Ramos (cell line): Measurements from ENCODE around the gene COL6A3.

Experiments
- in situ Hi-C: fragments of 300-500 bp; cut with MboI; formaldehyde crosslinking; loops from one replicate; pipeline ENCODE4 v1.14.3; 2022; ENCODE audit warnings: low sequenced_read_pairs; ENCODE audit not compliant: unreplicated experiment

Gene COL6A3

GRCh38 chr2:237301595-237301994 lies 112.4 kb downstream of the COL6A3 start:
- in situ Hi-C loops: no loop called here

- in situ Hi-C loops: no loop called here
These were observed 113.2 kb downstream of the COL6A3 start for GRCh38 chr2:237300739-237301138.

- in situ Hi-C loops: no loop called here
These were observed 114.1 kb downstream of the COL6A3 start for GRCh38 chr2:237299906-237300305.

GRCh38 chr2:237298151-237299118 lies 115.5 kb downstream of the COL6A3 start:
- in situ Hi-C loops: no loop called here

- in situ Hi-C loops: no loop called here
These were observed 116.4 kb downstream of the COL6A3 start for GRCh38 chr2:237297421-237298150.

- in situ Hi-C loops: no loop called here
These were observed 117.2 kb downstream of the COL6A3 start for GRCh38 chr2:237296756-237297155.

GRCh38 chr2:237295889-237296480 lies 118.0 kb downstream of the COL6A3 start:
- in situ Hi-C loops: no loop called here

- in situ Hi-C loops: no loop called here
These were observed 119.5 kb downstream of the COL6A3 start for GRCh38 chr2:237294460-237294859.

- in situ Hi-C loops: no loop called here
These were observed 120.0 kb downstream of the COL6A3 start for GRCh38 chr2:237293978-237294377.

- in situ Hi-C loops: no loop called here
These were observed 122.7 kb downstream of the COL6A3 start for GRCh38 chr2:237291138-237291792.

- in situ Hi-C loops: no loop called here
These were observed 123.7 kb downstream of the COL6A3 start for GRCh38 chr2:237290261-237290660.

- in situ Hi-C loops: no loop called here
These were observed 124.8 kb downstream of the COL6A3 start for GRCh38 chr2:237289139-237289538.

GRCh38 chr2:237287872-237288271 lies 126.1 kb downstream of the COL6A3 start:
- in situ Hi-C loops: no loop called here

- in situ Hi-C loops: no loop called here
These were observed 130.6 kb downstream of the COL6A3 start for GRCh38 chr2:237283131-237283928.

GRCh38 chr2:237282568-237283128 lies 131.3 kb downstream of the COL6A3 start:
- in situ Hi-C loops: no loop called here

GRCh38 chr2:237281836-237282306 lies 132.1 kb downstream of the COL6A3 start:
- in situ Hi-C loops: no loop called here

GRCh38 chr2:237280939-237281338 lies 133.0 kb downstream of the COL6A3 start:
- in situ Hi-C loops: no loop called here

- in situ Hi-C loops: no loop called here
These were observed 133.7 kb downstream of the COL6A3 start for GRCh38 chr2:237280229-237280628.
